GM13977 (cell line): ENCODE results near the gene GNAO1.
"Not testable (repeated sequence)": the region's sequence is repeated elsewhere in the genome, so short reads cannot be mapped to it uniquely, and the experiment has no call there.

ENCODE experiments used
- DNase-seq: peaks from one replicate; pipeline ENCODE4 v3.0.0; 2012; ENCODE audit warnings: low spot score
- CTCF ChIP-seq: IDR thresholded peaks from 2 replicates; pipeline ENCODE4 v1.5.1; 2012; ENCODE audit warnings: mild to moderate bottlenecking, control low read depth; ENCODE audit not compliant: insufficient read depth; ENCODE audit errors: extremely low read depth, missing control alignments
- in situ Hi-C: fragments of 300-500 bp; cut with MboI; formaldehyde crosslinking; loops from one replicate; pipeline ENCODE4 v1.12.0; 2022; ENCODE audit warnings: low sequenced_read_pairs, low pct_unique_long_range_greater_than_20kb, mixed read lengths, inconsistent platforms; ENCODE audit not compliant: unreplicated experiment

The GNAO1 gene

GRCh38 chr16:56382459-56382858 is 191.2 kb downstream of the GNAO1 start:
- no peak for TF ChIP-seq CTCF
- no peak for DNase-seq
- in situ Hi-C loops, result no loop called here

- no peak for DNase-seq
- TF ChIP-seq CTCF, result no peak
- in situ Hi-C loops, result no loop called here
Observed at GRCh38 chr16:56382901-56383355, 191.6 kb downstream of the GNAO1 start.

DNA sequence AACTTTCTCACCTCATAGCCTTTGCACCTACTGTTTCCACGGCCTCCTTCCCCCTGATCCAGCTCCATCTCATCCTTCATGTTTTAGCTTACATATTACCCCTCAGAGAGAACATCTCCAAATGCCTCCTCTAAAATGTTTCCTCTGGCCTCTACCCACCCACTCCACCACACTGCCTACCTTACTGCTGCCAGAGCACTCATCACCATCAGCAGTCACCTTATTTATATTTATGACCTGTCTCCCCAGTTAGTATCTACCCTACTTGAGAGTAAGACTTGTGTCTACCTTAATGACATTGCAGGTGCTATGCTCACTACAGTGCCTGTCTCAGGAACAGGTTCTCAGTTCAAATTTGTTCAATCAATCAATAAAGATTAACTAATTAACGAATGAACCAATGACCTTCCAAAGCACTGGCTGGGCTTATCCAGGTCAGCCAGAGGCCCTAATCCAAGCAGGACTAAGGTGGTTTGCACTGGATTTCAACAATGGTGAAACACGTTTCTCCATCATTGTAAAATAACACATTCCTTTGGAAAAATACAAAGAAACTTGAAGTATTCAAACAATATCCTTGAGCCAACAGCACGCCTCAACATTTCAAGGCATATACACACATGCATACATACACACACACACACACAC is 192.9 kb downstream of the GNAO1 start:
- no peak for DNase-seq
- in situ Hi-C loops, result no loop called here
- no peak for TF ChIP-seq CTCF

- no peak for TF ChIP-seq CTCF
- in situ Hi-C loops, result no loop called here
- DNase-seq, result no peak
Observed at GRCh38 chr16:56387396-56387795, 196.1 kb downstream of the GNAO1 start.

- TF ChIP-seq CTCF, result no peak
- DNase-seq, result no peak
- in situ Hi-C loops, result no loop called here
Observed at GRCh38 chr16:56388209-56388608, 196.9 kb downstream of the GNAO1 start.

- no peak for DNase-seq
- in situ Hi-C loops, result no loop called here
- TF ChIP-seq CTCF, result no peak
Observed at GRCh38 chr16:56389554-56389953, 198.3 kb downstream of the GNAO1 start.

- in situ Hi-C loops, DNase-seq: not testable (repeated sequence)
Observed at GRCh38 chr16:56396724-56397123, 205.4 kb downstream of the GNAO1 start.
